IMR-90 (cell line): Measurements from ENCODE around the gene NEDD4L. TPM values are rescaled to one million over a fixed set of nuclear protein-coding genes. Genes with fewer than 3 reads are reported as not detected.
A peak's percentile ranks its signal among the peaks of the same experiment; 100 is the strongest.

ENCODE experiments used
- ATAC-seq: fragments of 200-7000 bp; cut with Tn5 transposase; 2 replicates; pipeline ENCODE4 v1.9.1; 2020; ENCODE audit warnings: low read depth, mild to moderate bottlenecking, moderate library complexity
- BruUV-seq: library from RNA; stranded (reverse); fragments of 400-500 nt; replicated peaks from 2 replicates; lab custom pipeline; 2021; lab: Mats Ljungman, UMichigan
- CTCF ChIA-PET: fragments of 300-600 bp; formaldehyde crosslinking; extraction: SDS; loops from one replicate; lab custom pipeline; 2021; ENCODE audit warnings: antibody characterized with exemption; lab: Yijun Ruan, JAX
- POLR2A ChIA-PET: fragments of 300-600 bp; sonication (Branson Sonifier 250); formaldehyde crosslinking; loops from one replicate; lab custom pipeline; 2022; ENCODE audit warnings: antibody characterized with exemption; ENCODE audit not compliant: unreplicated experiment; lab: Charles Lee
- DNase-seq: peaks from one replicate; pipeline ENCODE4 v3.0.0; 2013
- H2AFZ ChIP-seq: replicated peaks from 2 replicates; pipeline ENCODE3; 2013; ENCODE audit warnings: low read length, mild to moderate bottlenecking; ENCODE audit not compliant: poor library complexity
- H2AK5ac ChIP-seq: 2 replicates; pipeline ENCODE4 v1.6.1; 2013; ENCODE audit warnings: low read depth, low read length, inconsistent platforms
- H2AK9ac ChIP-seq: replicated peaks from 2 replicates; pipeline ENCODE3; 2013; ENCODE audit warnings: mild to moderate bottlenecking, low read depth, low read length, moderate library complexity; ENCODE audit not compliant: poor library complexity
- H2BK120ac ChIP-seq: 2 replicates; pipeline ENCODE4 v1.6.1; 2013; ENCODE audit warnings: low read depth, low read length, inconsistent platforms
- H2BK15ac ChIP-seq: 3 replicates; pipeline ENCODE4 v1.6.1; 2013; ENCODE audit warnings: low read depth, low read length, inconsistent platforms
- H2BK20ac ChIP-seq: 2 replicates; pipeline ENCODE4 v1.6.1; 2013; ENCODE audit warnings: low read depth, mild to moderate bottlenecking, inconsistent platforms, low read length, moderate library complexity
- H2BK5ac ChIP-seq: 2 replicates; pipeline ENCODE4 v1.6.1; 2013; ENCODE audit warnings: mild to moderate bottlenecking, low read depth, low read length, inconsistent platforms; ENCODE audit not compliant: poor library complexity, severe bottlenecking
- H3K14ac ChIP-seq: replicated peaks from 2 replicates; pipeline ENCODE4 v1.6.1; 2013; ENCODE audit warnings: low read depth, low read length, inconsistent platforms
- H3K18ac ChIP-seq: 2 replicates; pipeline ENCODE4 v1.6.1; 2013; ENCODE audit warnings: low read depth, low read length, control low read depth
- H3K23ac ChIP-seq: 2 replicates; pipeline ENCODE4 v1.6.1; 2013; ENCODE audit warnings: low read depth, low read length, inconsistent platforms
- H3K27ac ChIP-seq: 2 replicates; pipeline ENCODE4 v1.5.1; 2013; ENCODE audit warnings: mild to moderate bottlenecking, control low read depth, low read length; ENCODE audit not compliant: insufficient read depth
- H3K27me3 ChIP-seq: 2 replicates; pipeline ENCODE4 v1.6.1; 2013; ENCODE audit warnings: low read length; ENCODE audit not compliant: control insufficient read depth, insufficient read depth
- H3K36me3 ChIP-seq: 2 replicates; pipeline ENCODE4 v1.6.1; 2013; ENCODE audit warnings: low read length, mixed read lengths; ENCODE audit not compliant: control insufficient read depth, insufficient read depth
- H3K4ac ChIP-seq: 2 replicates; pipeline ENCODE4 v1.6.1; 2013; ENCODE audit warnings: low read depth, low read length, inconsistent platforms
- H3K4me1 ChIP-seq: 2 replicates; pipeline ENCODE4 v1.6.1; 2013; ENCODE audit warnings: low read length, mixed read lengths; ENCODE audit not compliant: control insufficient read depth, insufficient read depth
- H3K4me2 ChIP-seq: 2 replicates; pipeline ENCODE4 v1.6.1; 2013; ENCODE audit warnings: low read depth, mild to moderate bottlenecking, control low read depth, low read length, moderate library complexity
- H3K4me3 ChIP-seq: 2 replicates; pipeline ENCODE4 v1.5.1; 2013; ENCODE audit warnings: low read depth, mild to moderate bottlenecking, control low read depth, low read length, moderate library complexity; ENCODE audit not compliant: insufficient read depth
- H3K56ac ChIP-seq: 2 replicates; pipeline ENCODE4 v1.6.1; 2013; ENCODE audit warnings: low read length, inconsistent platforms; ENCODE audit not compliant: insufficient read depth; ENCODE audit errors: extremely low read depth
- H3K79me1 ChIP-seq, 2 experiments: 2 replicates each; pipeline ENCODE4 v1.6.1; 2013; ENCODE audit warnings: low read length in 2 of 2, inconsistent platforms in 1 of 2, low read depth in 1 of 2
- H3K9ac ChIP-seq: 2 replicates; pipeline ENCODE4 v1.6.1; 2013; ENCODE audit warnings: low read depth, low read length, control low read depth
- H3K9me1 ChIP-seq: 2 replicates; pipeline ENCODE4 v1.6.1; 2013; ENCODE audit warnings: low read length, inconsistent platforms; ENCODE audit not compliant: insufficient read depth
- H3K9me3 ChIP-seq: 2 replicates; pipeline ENCODE4 v1.6.1; 2013; ENCODE audit warnings: low read length; ENCODE audit not compliant: control insufficient read depth, insufficient read depth
- H4K20me1 ChIP-seq: 2 replicates; pipeline ENCODE4 v1.6.1; 2013; ENCODE audit warnings: low read length, inconsistent platforms; ENCODE audit not compliant: insufficient read depth
- H4K5ac ChIP-seq: 2 replicates; pipeline ENCODE4 v1.6.1; 2013; ENCODE audit warnings: mild to moderate bottlenecking, low read depth, low read length, control low read depth
- H4K8ac ChIP-seq, 2 experiments: 2 replicates each; pipeline ENCODE4 v1.6.1; 2013; ENCODE audit warnings: low read depth in 2 of 2, low read length in 2 of 2, control low read depth in 1 of 2, inconsistent platforms in 1 of 2
- H4K91ac ChIP-seq: 2 replicates; pipeline ENCODE4 v1.6.1; 2013; ENCODE audit warnings: low read depth, low read length, inconsistent platforms; ENCODE audit not compliant: insufficient read depth
- BHLHE40 ChIP-seq: fragments of 150-350 bp; IDR thresholded peaks from 2 replicates; pipeline ENCODE4 v1.6.1; 2016; ENCODE audit warnings: mild to moderate bottlenecking, low read depth, low read length
- CEBPB ChIP-seq: IDR thresholded peaks from 2 replicates; pipeline ENCODE4 v1.6.1; 2012; ENCODE audit warnings: low read depth, low read length, improper control_type of control experiment
- CHD1 ChIP-seq: IDR thresholded peaks from 2 replicates; pipeline ENCODE4 v1.6.1; 2012; ENCODE audit warnings: low read depth, low read length, improper control_type of control experiment
- FOS ChIP-seq: fragments of 150-350 bp; IDR thresholded peaks from 2 replicates; pipeline ENCODE4 v1.6.1; 2016; ENCODE audit warnings: low read depth, low read length
- MAZ ChIP-seq: IDR thresholded peaks from 2 replicates; pipeline ENCODE4 v1.6.1; 2012; ENCODE audit warnings: low read depth, mild to moderate bottlenecking, low read length, improper control_type of control experiment, moderate library complexity, borderline replicate concordance
- MXI1 ChIP-seq: IDR thresholded peaks from 2 replicates; pipeline ENCODE4 v1.6.1; 2012; ENCODE audit warnings: low read depth, mild to moderate bottlenecking, low read length, moderate library complexity, borderline replicate concordance
- NFE2L2 ChIP-seq: fragments of 150-350 bp; IDR thresholded peaks from 2 replicates; pipeline ENCODE4 v1.6.1; 2016; ENCODE audit warnings: low read depth, mild to moderate bottlenecking, low read length
- RAD21 ChIP-seq: IDR thresholded peaks from 2 replicates; pipeline ENCODE4 v1.6.1; 2012; ENCODE audit warnings: low read length, improper control_type of control experiment
- RFX5 ChIP-seq: IDR thresholded peaks from 2 replicates; pipeline ENCODE4 v1.8.0; 2012; ENCODE audit warnings: low read depth, mild to moderate bottlenecking, low read length, moderate library complexity
- SMC3 ChIP-seq: fragments of 150-350 bp; IDR thresholded peaks from 2 replicates; pipeline ENCODE4 v1.6.1; 2016; ENCODE audit warnings: low read depth, mild to moderate bottlenecking, antibody characterized with exemption, low read length, moderate library complexity
- WGBS, 2 experiments: methylation state at CpG; one replicate each; pipeline versions ENCODE4 v1.1.5 to v1.1.7; 2013; ENCODE audit warnings: missing lambda C conversion rate in 2 of 2; ENCODE audit not compliant: insufficient read length in 1 of 2; ENCODE audit errors: extremely low coverage in 2 of 2; 5-methylcytosine and 5-hydroxymethylcytosine counted together
- dilution Hi-C: fragments of 300-500 bp; cut with HindIII; formaldehyde crosslinking; loops from one replicate; pipeline ENCODE4 v1.14.3; 2018; ENCODE audit warnings: low sequenced_read_pairs; ENCODE audit not compliant: unreplicated experiment
- in situ Hi-C: fragments of 300-500 bp; cut with MboI; formaldehyde crosslinking; loops from 3 replicates; pipeline ENCODE4 v1.14.3; 2019; ENCODE audit warnings: low sequenced_read_pairs, inconsistent platforms, mixed read lengths
- intact Hi-C: fragments of 100-400 bp; cut with micrococcal nuclease; formaldehyde crosslinking; loops from 2 replicates; pipeline ENCODE4 v1.10.0; 2022
- polyA plus RNA-seq, 3 experiments: library from polyadenylated mRNA; depleted of rRNA; stranded (reverse); fragments of >200 nt; gene quantifications; 2 replicates each; pipeline ENCODE4 v1.2.3, GENCODE V29; 2012; ENCODE audit warnings: low replicate concordance in 1 of 3
- total RNA-seq: library from RNA; depleted of rRNA; stranded (reverse); fragments of >200 nt; gene quantifications from 2 replicates; pipeline ENCODE4 v1.2.3, GENCODE V29; 2012
- TF ChIP-seq, protein P1 (sequence below): fragments of 150-350 bp; IDR thresholded peaks from 2 replicates; pipeline ENCODE4 v1.6.1; 2017; ENCODE audit warnings: mild to moderate bottlenecking, antibody characterized with exemption, low read length, low read depth

The NEDD4L gene
- total and polyA plus RNA-seq, 2 of the 4 experiments (the other 2 are of a cell fraction) = 10.0 to 10.9 TPM

- Histone ChIP-seq H3K23ac (no peak overlapping the region; the same call in 1 of the 2 replicates), H3K36me3 (no peaks in the 10 kb centered on the region), H2AFZ (no peak overlapping the region), H2BK20ac (no peak overlapping the region; the same call in 1 of the 2 replicates), H3K9me1 (peaks cover 21% of the 10 kb centered on the region), H2AK5ac (no peak overlapping the region), H3K27ac (no peak overlapping the region), H3K4me1 (peaks cover 20% of the 10 kb centered on the region), H2BK15ac (0 out of 3 replicates have a peak overlapping the region, but pooled peaks have one; percentile 51), H3K14ac (no peak overlapping the region), H4K20me1 (no peaks in the 10 kb centered on the region), H4K8ac (peak overlapping the region in 1 of 2 experiments; percentile 45; a peak in 3 of 4 replicates), H3K79me1 (peaks cover 0 to 18% of the 10 kb centered on the region in 2 experiments; a peak in 2 of 4 replicates), H3K18ac (no peak overlapping the region), H2BK120ac (peak overlapping the region; percentile 61; the same call in 1 of the 2 replicates), H3K9ac (no peak overlapping the region), H3K9me3 (no peaks in the 10 kb centered on the region), H3K4me2 (no peak overlapping the region), H2BK5ac (peak overlapping the region; percentile 68), H3K27me3 (no peaks in the 10 kb centered on the region), H4K5ac (no peak overlapping the region), H2AK9ac (no peak overlapping the region), H3K4ac (peak overlapping the region; percentile 56; the same call in 1 of the 2 replicates), H3K56ac (no peak overlapping the region), H4K91ac (peak overlapping the region; percentile 54; the same call in 1 of the 2 replicates), H3K4me3 (no peak overlapping the region)
- BruUV-seq = no TSS peak
- in situ Hi-C loops (no loop called here), intact Hi-C loops (no loop called here), dilution Hi-C loops (no loop called here)
- TF ChIP-seq CEBPB = no peak
- TF ChIP-seq CHD1 = no peak
- TF ChIP-seq RAD21 = no peak
- no peak for TF ChIP-seq SMC3
- TF ChIP-seq FOS = no peak
- TF ChIP-seq, protein P1, sequence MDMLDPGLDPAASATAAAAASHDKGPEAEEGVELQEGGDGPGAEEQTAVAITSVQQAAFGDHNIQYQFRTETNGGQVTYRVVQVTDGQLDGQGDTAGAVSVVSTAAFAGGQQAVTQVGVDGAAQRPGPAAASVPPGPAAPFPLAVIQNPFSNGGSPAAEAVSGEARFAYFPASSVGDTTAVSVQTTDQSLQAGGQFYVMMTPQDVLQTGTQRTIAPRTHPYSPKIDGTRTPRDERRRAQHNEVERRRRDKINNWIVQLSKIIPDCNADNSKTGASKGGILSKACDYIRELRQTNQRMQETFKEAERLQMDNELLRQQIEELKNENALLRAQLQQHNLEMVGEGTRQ = no peak
- no peak for TF ChIP-seq MXI1
- no peak for TF ChIP-seq NFE2L2
- no peak for TF ChIP-seq BHLHE40
- no peak for TF ChIP-seq RFX5
- no peak for TF ChIP-seq MAZ
- DNase-seq = peak; percentile 33
- no CpG with 5 or more reads among the region's 3 CpGs for WGBS, 2 experiments
- ChIA-PET CTCF (no interaction called here), POLR2A (no interaction called here)
- ATAC-seq = no peak; the same call in 1 of the 2 replicates
Measured at GRCh38 chr18:58222432-58223125, 178.6 kb downstream of the NEDD4L start.
